GM18498 (cell line): ENCODE measurements around the gene PCSK6.
"Not testable (repeated sequence)": the region's sequence is repeated elsewhere in the genome, so short reads cannot be mapped to it uniquely, and the experiment has no call there.

ENCODE experiments used
- ATAC-seq: cut with Tn5 transposase; IDR thresholded peaks from one replicate; pipeline ENCODE4 v1.9.1; 2021; ENCODE audit warnings: mild to moderate bottlenecking, moderate library complexity; ENCODE audit not compliant: unreplicated experiment

The PCSK6 gene

DNA sequence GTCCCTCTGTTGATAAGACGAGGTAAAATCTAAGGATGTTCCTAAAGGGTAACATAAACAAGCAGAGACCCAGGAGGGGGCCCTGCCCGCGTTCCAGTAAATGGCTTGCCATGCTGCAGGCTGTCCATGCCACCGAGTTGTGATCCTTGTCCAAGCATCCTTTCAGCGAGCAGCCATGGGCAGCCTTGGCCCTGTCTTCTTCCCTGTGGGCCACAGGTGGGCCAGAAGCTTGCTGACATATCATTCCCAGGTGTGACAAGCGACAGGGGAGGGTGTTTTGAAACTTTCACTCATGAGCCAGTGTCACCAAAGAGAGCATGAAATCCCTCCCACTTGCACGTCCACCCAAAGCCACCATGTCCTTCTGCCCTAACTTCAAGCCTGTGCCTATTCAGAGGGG is 53.7 kb downstream of the PCSK6 start:
- ATAC-seq, result no peak

DNA sequence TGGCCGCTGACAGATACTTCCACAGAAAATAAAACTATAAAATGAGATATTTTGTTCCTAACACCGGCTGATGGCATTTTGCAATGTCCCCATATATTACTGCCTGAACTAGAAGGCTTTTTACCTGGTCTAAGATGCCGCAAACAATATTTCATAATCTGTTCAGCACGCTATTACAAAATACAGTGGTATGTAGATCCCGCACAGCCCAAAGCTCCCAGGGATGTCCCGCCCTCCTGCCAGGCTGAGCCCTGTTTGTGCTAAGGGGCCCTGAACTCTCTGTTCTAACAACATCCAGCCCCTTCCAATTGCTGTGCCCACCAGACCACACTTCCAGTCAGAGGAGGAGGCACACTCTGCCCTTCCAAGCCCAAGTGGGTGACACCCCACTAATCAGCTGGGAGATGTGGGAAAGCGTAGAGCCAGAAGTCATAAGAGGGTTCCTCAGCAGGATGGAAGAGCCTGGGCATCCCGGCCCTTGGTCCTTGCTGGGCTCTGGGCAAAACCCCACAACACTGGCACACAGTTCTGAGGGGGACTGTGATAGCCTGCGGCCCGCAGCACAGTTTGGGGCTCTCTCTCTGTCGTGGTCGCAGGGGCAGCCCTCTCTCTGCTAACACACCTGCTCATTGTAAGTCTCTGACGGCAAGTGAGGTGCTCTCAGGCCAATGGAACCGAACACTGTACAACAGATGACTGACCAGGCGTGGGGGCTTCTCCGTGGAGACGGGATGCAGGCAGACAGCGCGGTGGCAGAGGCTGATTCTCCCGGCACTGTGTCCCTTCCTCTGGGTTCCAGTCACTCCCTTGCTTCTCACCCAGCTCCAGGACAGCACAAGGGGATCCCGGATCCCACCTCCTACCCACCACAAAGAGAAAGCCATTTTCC is 55.2 kb downstream of the PCSK6 start:
- no peak for ATAC-seq

DNA sequence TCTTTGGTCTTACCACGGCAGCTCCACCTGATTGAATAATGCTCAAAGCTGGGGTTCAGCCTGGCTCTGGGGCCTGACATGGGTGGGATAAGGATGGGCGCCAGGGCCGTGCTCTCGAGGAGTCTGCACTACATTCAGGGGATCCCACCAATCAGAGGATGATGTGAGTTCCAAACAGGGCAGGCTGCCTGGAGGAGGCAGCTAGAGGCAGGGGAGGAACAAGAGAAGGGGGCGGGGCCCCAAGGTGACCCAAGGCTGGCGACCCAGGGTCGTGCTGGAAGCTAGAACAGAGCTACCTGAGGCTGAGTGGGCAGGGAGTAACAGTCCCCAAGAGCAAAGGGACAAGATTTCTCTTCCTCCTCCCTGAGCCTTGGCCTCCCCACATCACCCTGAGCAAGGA is 56.1 kb downstream of the PCSK6 start:
- ATAC-seq, result no peak

DNA sequence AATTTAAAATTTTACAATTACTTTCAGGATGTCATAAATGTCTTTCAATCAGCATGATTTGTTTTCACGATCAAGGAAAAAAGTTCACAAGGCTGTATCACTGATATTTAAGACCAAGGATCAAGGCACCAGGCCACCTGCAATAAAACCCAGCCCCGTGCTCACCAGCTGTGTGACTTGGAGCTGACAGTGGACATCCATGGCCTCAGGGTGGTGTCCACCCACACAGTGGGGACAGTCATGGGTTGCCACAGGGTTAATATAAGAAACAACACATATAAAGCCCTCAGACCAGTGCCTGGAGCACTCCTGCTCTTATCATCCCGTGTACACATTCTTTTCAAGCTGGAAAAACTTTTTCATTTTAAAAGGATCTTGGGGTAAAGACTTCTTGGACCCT is 56.5 kb downstream of the PCSK6 start:
- ATAC-seq, result no peak

DNA sequence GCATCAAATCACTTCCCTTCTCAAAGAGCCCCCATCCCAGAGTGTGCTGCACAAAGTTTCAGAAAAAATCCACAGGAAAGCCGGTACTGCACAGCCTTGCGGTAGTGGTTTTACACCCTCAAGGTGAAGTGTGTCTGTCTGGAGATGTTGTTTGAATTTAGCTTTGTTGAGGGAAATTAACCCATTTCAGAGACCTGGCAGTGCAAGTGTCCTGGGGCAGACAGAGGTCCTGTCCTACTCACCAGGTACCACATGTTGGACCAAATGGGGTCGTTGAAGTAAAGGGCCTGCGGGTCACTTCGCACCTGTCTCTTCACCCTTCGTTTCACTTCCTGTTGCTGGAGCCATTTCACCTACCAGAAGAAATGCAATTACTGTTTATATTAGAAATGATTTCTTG is 57.8 kb downstream of the PCSK6 start:
- ATAC-seq, result no peak

DNA sequence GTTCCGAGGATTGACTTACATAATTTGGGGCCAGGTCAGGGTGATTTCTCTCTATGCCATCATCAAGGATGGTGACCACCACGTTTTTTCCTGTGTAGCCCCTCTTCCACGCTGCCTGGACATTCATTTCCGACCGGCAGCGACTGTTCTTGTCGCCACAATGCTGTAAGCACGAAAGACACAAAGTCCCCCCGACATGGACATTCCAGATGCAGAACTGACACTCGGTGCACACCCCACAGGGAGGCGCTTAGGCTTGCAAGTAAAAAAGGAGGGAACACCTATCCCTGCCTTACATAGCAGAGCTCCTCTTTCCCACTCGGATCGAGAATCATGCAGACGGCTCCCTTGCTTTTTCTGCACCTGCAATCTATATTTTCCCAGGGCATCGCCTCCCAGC is 58.2 kb downstream of the PCSK6 start:
- ATAC-seq, result no peak

DNA sequence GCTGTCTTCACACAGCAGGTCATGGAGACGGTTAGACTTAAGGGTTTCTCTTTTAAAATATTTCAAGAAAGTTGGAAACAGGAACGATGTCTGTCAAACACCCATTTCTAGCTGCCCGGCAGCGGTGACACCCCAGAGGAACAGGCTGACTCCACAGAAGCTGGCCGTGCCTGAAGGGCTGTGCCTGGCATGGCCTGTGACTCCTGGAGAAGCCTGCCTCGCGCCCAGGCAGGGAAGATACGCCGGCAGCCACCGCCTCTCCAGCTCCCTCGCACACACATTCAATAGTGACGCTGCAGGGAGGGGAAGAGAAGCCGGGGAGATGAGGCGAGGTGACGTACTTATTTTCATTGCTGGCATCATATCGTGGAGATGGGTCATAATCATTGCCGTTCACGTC is 59.9 kb downstream of the PCSK6 start:
- ATAC-seq, result no peak

DNA sequence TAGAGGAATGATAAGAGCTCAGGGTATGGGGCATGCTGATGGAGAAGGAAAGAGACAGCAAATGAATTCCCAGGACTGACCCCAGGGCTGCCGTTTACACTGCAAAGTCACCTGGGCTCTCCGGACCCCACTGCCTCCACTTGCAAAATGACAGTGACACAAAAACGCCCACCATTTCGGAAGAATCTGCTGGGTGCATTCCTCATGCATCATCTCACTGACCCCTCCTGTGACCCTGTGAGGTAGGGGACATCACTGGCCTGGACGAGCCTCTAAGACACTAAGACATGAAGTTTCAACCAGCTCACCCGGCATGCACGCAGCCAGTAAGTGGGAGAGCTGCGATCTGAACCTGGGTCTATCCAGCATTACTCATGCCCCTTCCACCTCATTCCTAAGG is 60.3 kb downstream of the PCSK6 start:
- ATAC-seq, result no peak

DNA sequence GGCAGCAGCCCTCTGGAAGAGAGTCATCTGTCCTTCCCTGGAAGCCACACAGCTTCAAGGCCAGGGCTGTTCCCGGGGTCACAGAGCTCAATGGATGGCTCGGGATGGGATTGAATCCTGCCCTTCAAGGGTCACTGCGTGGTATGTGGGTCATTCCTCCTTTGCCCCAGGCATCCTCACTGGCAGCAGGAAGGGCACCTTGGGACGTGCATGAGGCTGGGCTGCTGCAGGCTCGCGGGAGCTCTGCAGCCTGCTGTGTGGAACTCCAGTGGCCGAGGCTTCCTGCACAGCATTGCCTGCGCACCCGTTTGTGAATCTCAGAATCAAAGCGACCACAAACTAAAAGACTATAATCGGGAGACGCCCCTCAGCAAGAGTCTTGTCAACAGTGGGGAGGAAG is 60.7 kb downstream of the PCSK6 start:
- ATAC-seq, result no peak

DNA sequence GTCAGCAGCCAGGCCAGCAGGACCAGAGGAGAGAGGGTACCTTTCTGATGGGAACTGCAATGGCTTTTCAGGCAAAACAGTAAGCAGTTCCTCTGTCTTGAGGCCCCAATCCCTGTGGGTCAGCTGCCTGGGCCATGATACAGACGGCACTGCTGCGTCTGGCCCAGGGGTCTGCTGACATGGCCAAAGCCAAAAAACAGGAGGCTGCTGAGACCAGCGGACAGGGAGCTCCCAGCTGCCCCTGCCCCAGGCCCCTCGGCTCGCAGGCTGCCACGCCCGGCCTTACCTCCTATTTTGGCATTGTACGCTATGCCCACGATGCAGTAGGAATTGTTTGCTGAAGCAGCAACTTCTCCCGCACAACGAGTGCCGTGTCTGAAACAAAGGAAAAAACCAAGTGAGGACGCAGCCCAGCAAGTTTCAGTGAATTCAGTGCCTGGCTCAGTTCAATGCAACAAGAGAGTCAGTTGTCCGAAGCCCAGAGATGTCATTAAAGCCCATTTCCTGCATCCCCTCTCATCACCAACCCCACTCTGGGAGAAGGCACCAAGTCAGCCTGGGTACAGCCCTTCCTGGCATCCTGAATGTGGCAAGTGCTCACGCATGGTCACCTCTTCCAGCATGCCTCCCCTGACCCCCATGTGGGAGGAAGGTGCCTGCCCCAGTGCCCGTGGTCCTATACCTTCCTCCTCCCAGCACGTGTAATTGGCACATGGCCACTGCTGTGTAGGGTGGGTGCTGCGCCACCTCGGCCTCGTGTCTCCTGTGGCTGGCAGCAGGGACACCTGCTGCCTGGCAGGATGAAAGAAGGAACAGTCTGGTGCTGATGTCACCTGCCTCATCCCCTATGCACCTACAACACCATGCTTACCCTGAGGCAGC is 61.7 kb downstream of the PCSK6 start:
- ATAC-seq, result no peak

DNA sequence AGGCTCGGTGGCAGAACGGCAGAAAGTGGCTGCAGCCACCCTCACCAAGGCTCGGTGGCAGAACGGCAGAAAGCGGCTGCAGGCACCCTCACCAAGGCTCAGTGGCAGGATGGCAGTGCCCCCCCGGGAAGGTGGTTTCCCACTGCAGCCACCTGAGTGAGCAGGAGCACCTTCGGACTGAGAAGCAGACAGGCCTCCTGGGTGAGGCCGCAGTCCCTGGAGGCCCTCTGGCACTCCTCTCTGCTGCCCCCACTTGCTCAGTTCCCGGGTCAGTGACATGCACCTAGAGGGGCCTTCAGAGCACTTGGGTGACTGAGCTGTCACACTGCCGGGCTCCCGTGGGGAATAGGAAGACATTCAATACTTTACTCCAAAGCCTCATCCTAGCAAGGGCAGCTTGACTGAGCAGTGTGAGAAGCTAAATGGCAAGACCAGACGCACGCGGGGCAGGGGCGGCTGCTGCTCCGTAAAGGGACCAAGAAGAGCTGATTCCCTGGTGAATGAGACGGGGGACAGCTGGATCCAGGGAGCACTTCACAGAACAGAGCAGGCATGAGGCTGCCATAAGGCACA is 62.7 kb downstream of the PCSK6 start:
- ATAC-seq, result no peak

DNA sequence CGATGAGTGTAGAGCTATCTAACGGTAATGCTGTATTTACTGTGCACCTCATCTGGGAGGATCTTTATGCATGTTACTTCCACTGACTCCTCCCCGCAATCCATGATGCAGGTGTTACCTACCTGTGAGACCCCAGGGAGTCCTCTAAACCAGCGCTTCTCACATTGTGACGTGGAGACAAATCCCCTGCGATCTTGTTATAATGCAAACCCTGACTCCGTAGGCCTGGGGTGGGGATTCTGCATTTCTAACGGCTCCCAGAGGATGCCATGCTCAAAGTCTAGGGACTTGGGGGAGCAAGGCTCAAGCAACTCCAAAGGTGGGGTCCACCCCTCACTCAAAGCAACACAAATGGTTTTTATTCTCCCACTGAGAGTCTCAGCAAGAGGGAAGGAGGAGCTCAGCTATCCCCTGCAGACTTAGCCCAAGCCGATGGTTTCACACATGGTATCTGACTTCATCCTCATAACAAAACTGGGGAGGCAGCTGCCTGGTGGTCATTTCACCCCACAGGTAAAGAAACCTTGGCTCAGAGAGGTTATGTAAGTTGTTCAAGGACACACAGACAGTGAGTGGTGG is 63.6 kb downstream of the PCSK6 start:
- no peak for ATAC-seq

DNA sequence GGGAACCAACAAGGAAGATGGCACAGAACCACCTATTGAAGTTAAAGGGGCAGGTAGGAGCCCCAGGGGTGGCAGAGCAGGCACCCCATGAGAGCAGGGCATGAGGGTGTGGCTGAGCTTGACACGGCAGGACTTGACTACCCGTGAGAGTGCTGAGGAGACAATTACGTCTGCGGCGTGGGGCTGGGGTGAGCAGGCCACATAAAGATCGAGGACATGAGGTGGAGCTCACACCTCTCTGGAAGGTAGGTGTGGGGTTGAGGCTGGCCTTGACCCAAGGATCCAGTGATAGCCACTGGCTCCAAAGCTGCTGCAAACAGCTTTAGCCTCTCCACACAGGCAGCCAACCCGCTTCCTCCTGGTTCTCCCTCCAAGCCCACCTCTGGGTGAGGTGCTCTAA is 64.5 kb downstream of the PCSK6 start:
- no peak for ATAC-seq

DNA sequence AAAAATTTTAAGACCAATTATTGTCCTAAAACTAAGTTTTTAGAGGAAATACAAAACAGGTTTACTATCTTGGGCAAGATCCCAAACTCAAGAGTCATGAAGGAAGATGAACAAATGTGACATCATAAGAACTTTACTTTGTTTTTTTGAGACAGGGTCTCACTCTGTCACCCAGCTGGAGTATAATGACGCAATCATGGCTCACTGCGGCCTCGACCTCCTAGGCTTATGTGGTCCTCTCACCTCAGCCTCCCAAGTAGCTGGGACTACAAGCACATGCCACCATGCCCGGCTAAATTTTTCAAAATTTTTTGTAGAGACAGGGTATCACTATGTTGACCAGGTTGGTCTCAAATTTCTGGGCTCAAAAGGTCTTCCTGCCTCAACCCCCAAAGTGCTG is 69.3 kb downstream of the PCSK6 start:
- ATAC-seq, result no peak

DNA sequence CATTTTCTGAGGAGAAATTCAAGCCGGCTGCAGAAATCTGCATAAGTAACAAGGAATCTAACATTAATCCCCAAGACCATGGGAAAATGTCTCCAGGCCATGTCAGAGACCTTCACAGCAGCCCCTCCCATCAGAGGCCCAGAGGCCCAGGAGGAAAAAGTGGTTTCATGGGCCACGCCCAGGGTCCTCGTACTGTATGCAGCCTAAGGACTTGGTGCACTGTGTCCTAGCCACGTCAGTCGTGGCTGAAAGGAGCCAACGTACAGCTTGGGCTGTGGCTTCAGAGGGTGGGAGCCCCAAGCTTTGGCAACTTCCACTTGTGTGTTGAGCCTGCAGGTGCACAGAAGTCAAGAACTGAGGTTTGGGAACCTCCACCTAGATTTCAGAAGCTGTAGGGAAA is 73.0 kb downstream of the PCSK6 start:
- ATAC-seq, result not testable (repeated sequence)

DNA sequence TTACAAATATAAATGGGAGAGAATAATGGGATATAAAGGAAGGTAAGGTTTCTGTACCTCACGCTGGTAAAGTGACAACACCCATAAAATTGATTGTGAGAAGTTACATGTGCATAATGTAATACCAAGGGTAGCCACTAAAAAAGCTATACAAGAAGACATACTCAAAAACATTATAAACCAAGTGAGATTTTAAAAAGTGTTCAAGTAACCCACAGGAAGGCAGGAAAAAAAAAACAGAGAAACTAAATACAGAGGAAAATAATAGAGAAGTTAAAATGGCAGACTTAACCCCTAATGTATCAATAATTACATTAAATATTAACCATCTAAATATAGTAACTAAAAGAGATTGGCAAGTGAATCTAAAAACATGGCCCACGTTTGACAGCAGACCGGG is 76.3 kb downstream of the PCSK6 start:
- ATAC-seq, result no peak

DNA sequence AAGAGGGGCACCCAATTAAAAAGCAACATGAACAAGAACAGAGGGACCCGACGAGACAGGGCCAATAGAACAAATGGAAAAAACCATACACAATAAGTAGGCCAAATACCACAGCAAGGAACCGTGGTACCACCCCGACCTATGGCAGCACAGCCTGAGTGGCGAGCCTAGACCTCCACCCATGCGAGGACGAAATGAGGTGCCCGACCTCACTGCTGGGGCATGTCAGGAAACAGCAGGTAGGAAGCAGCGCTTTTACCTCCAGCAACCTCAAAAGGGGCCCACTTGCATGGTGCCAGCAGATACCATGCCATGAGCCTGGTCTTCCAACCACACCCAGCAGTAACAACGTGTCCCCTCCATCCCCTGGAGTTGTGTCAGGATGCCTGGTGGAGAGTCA is 77.9 kb downstream of the PCSK6 start:
- ATAC-seq, result no peak

DNA sequence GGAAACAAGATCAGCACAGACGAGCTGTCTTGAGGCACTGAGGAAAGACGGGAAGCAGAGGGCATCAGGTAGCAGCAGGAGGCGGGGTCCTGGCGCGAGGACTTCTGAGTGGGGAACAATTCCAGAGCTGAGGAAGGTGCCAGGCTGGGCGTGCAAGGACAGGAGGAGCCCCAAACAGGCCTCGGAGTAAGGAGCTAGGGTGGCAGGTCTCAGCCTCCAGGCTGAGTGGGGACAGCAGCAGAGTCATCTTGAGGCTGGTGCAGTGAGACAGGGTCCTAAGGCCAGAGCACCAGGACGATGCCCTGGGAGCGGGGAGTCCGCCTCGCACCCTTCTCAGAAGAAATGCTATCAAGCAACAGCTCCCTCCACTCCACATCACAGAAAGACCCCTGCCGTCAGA is 78.4 kb downstream of the PCSK6 start:
- no peak for ATAC-seq

DNA sequence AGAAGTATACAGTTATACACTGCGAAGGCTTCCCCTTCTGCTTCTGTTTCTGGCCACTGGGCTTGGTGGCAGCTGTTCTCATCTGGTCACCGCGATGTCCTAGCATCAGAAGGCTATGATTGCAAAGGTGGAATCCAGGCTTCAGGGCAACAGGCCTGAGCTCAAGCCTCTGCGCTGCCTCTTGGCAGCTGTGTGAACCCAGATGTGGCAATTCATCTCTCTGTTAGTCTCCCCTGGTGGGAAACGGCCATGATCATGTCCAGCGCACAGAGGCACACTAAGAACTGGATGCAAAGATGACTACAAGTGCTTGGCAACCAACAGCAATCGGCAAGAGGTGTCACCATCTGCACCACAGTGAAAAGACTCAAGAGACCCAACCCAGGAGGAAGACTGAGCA is 78.9 kb downstream of the PCSK6 start:
- no peak for ATAC-seq

DNA sequence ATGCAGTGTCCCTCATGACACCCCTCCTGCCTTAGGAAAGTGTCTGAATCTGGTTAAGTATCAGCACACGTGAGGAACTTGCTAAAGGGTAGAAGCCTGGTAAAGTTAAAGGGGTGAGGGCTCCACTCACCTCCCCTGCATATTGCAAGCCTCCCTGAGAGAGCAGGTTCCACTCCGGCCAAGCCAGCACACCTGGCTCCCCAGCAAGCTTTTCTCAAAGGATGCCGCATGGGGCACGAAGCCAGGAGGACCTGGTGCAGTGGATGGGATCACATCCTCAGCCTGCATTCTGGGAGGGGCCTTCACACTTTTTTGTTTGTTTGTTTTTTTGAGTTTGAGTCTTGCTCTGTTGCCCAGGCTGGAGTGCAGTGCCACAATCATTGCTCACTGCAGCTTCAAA is 79.9 kb downstream of the PCSK6 start:
- ATAC-seq, result no peak

DNA sequence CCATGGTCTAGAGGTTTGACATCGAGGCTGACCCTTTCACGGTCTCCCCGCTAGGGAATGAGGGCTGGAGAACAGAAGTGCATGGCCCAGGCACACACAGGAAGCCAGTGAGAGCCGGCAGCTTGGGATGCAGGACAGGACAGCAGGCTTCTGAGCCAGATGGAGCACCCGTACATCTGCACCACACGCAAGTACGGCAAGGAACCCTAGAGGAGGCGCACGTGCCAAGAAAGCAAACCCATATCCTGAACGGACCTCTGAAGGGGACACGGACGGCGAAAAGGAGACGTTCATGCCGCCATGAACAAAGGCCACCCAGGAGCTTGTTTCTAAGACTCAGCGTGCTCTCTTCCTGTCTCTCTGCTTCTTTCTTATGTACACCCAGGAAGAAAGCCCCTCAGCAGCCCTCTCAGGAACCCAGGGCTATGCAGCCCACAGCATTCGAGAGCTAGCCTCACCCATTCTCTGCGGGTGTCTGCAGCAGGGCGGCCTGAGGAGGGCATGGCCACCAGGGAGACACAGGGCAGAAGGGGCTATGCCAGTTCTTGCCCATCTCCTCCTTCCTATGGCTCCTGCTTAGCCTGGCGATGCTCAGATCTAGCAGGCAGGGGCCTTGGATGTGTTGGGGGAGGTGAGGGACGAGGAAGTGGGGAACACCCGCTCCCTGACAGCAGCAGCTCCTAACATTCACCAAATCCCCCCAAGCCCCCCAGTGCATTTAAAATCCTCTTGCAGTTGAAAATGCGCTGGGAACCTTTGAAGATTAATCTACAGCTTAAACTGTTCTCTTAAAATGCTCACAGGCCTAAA is 81.3 kb downstream of the PCSK6 start:
- no peak for ATAC-seq
